Activated T-cell treated with anti-CD3 and anti-CD28 coated beads, Interleukin-2, amount 50 U/mL, for 24 hours (primary cell): ENCODE results near the gene BTBD9.
A peak's percentile ranks its signal among the peaks of the same experiment; 100 is the strongest.

ENCODE experiments used
- DNase-seq: peaks from one replicate; pipeline ENCODE4 v3.0.0-alpha.2; 2020
- H3K27ac Mint-ChIP-seq: 2 replicates; pipeline ENCODE4 v1.8.0; 2020; ENCODE audit warnings: mild to moderate bottlenecking, mixed read lengths
- H3K27me3 Mint-ChIP-seq: 2 replicates; pipeline ENCODE4 v1.8.0; 2020; ENCODE audit warnings: mixed read lengths
- H3K36me3 Mint-ChIP-seq: 2 replicates; pipeline ENCODE4 v1.8.0; 2020; ENCODE audit warnings: low read depth, mixed read lengths
- H3K4me1 Mint-ChIP-seq: 2 replicates; pipeline ENCODE4 v1.8.0; 2020; ENCODE audit warnings: low read depth, mixed read lengths
- H3K4me3 Mint-ChIP-seq: 2 replicates; pipeline ENCODE4 v1.8.0; 2020; ENCODE audit warnings: mild to moderate bottlenecking, moderate library complexity, mixed read lengths
- H3K9me3 Mint-ChIP-seq: 2 replicates; pipeline ENCODE4 v1.8.0; 2020; ENCODE audit warnings: mixed read lengths

The BTBD9 gene

DNA sequence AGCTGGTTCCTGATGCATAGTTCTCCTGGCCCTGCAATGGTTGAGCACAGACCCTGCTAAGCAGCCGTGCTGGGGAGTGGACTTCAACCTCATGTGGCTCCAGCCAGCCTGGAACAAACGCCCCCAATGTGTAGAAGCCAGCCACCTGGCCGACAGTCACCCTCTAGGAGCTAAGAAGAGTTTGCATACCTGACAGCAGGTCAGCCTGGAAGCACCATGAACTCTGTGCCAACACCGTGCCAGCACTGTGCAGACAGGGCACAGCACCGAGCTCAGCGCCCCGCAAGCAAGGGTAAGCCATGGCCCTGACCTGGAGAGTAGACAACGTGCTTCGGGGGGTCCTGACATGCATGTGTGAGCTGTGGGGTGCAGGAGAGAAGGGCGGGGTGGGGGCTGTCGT is 463.9 kb downstream of the BTBD9 start:
- H3K9me3 Mint-ChIP-seq = no peaks in the 10 kb centered on the region
- no peak overlapping the region for H3K27ac Mint-ChIP-seq
- no peak overlapping the region for H3K4me3 Mint-ChIP-seq
- H3K27me3 Mint-ChIP-seq = no peaks in the 10 kb centered on the region
- H3K4me1 Mint-ChIP-seq = peaks cover 6% of the 10 kb centered on the region
- DNase-seq = no peak
- H3K36me3 Mint-ChIP-seq = peaks cover 23% of the 10 kb centered on the region

DNA sequence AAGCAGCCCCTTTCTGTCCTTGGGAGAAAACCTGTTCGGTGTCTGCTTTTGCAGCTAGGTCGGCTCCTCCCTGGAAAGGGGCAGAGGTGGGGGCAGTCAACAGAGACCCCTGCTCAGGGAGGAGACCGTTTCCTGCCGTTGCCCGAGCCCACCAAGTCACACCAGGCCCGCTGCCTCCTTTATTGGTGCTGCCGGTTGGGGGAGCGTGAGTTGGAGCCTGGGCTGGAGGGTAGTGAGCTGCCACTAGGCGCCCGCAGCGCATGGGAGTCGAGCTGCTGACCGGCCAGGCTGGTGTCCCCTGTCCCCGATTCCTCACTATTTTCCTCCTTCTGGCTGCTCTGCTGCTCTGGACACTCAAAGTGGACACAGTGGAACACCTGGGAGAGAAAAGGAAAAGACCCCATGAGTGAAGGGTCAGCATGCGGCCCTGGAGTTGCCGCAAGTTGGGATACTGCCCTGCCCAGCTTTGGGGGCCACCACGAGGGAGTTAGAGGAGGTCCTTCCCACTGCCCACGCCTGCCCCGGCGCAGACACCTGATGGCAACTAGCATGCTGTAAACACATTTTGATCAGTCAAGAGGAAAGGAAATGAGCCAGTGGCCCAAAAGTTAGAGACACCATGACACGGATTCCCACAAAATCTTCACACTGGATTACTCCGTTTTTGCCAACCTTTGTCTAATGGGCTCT is 464.8 kb downstream of the BTBD9 start:
- no peak overlapping the region for H3K4me3 Mint-ChIP-seq

DNA sequence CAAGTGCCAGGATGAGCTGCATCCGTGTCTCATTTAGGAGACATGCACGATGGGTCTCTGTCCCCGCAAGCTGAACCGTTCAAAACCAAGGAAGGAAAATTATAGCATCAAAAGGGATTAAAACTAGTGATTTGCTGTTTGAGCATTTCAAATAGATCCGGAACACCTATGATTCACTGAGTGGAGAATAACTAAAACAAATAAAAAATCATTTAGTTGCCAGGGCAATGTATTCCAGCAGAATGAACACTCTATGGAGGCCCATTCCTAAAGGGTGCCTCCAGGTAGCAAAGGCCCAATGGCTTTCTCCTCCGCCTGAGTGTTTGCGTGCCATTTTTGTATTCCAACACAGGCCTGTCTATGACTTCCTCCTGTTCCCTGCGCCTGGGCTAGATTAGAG is 465.4 kb downstream of the BTBD9 start:
- Mint-ChIP-seq H3K4me3 (no peak overlapping the region), H3K36me3 (peaks cover 23% of the 10 kb centered on the region), H3K9me3 (no peaks in the 10 kb centered on the region), H3K4me1 (peaks cover 6% of the 10 kb centered on the region), H3K27me3 (no peaks in the 10 kb centered on the region), H3K27ac (no peak overlapping the region)
- DNase-seq = no peak

More for the DNA sequence above, 464.8 kb downstream of the BTBD9 start:
- Mint-ChIP-seq H3K9me3 (no peaks in the 10 kb centered on the region), H3K27ac (no peak overlapping the region), H3K36me3 (peaks cover 23% of the 10 kb centered on the region), H3K27me3 (no peaks in the 10 kb centered on the region), H3K4me1 (peaks cover 6% of the 10 kb centered on the region)
- DNase-seq = no peak

DNA sequence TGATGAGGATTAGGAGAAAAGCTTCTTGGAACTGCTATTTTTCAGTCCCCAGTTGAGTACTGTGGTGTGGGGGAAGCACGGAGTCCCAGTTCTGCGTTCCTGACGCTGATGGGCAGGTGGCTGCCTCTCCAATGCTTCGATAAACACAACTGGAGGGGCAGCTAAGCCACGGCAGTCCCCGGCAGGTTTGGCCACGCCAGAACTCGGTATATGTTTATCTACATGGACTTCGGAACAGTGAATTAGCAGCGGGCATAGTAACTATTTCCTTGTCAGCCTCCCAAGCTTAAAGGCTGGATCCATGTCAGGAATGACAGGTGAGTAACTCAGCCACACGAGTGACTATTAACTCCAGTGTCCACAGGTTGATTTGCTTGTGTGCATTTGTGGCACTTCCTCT is 465.8 kb downstream of the BTBD9 start:
- Mint-ChIP-seq H3K4me1 (peaks cover 6% of the 10 kb centered on the region), H3K4me3 (no peak overlapping the region), H3K27ac (no peak overlapping the region), H3K9me3 (no peaks in the 10 kb centered on the region), H3K36me3 (peaks cover 23% of the 10 kb centered on the region), H3K27me3 (no peaks in the 10 kb centered on the region)
- no peak for DNase-seq

DNA sequence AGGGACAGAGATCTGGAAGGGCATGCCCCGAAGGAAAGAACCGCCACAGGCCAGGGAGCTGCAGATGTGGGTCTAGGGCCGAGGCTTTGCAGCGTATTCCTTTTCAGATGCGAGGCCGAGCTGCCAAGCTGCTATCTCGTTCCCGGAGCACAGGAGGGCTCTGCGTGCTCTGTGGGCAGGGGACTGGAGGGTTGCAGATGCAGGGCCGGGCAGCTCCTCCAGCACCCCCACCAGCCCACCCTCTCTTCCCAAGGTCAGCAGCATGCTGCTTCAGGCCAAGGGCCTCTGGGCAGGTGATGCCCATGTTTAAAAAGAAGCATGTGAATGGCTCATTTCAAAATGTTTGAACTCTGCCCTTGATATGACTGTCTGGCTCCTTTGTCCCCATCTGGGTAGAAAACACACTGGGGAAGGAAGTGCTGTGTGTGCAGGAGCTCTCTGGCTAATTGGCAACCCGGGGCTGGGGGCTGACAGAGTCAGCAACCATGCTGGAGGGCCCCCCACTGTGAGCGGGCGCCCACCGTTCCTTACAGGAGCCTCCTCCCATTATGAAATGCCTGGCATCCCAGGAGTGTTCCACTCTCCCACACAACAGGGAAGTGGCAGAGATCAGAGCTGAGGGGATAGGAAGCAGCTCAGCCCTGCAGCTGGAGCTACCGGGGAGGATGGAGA is 466.9 kb downstream of the BTBD9 start:
- peak overlapping the region; percentile 33 for H3K27ac Mint-ChIP-seq
- no peaks in the 10 kb centered on the region for H3K27me3 Mint-ChIP-seq
- H3K4me1 Mint-ChIP-seq = peaks cover 6% of the 10 kb centered on the region
- H3K36me3 Mint-ChIP-seq = peaks cover 22% of the 10 kb centered on the region
- DNase-seq = no peak
- H3K9me3 Mint-ChIP-seq = no peaks in the 10 kb centered on the region
- H3K4me3 Mint-ChIP-seq = no peak overlapping the region

DNA sequence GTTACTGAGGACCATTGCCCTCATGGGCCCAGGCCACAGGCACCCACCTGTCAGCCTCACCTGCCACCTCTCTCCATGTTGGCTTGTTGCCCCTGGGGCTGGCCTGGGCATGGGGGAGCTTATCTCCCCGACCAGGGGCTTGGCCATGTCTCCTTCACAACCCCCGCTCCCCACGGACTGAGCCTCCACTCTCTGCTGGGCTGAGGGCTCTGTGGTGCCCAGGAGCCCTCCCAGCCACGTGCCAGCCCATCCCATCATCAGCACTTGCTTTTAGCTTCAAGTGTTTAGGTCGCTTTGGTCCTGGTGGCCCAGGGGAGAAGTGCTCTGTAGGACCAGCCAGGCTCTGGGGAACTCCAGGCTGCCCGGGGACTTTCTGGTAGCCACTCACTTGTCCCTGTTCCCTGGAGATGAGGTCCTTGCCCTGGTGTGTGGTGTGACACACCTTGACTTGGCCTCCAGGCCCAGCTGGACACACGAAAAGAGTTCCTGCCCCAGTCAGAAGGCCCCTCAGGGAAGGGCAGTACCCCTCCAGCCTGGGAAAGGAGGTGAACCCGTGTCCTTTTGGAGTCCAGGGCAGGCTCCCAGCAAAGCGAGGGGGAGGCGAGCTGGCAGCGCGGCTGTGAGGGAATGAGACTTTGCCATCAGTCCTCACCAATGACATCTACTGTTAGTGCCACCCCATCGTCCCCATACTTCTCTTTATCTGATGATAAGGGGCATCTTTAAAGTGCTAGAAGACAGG is 467.6 kb downstream of the BTBD9 start:
- Mint-ChIP-seq H3K36me3 (peaks cover 20% of the 10 kb centered on the region), H3K9me3 (no peaks in the 10 kb centered on the region), H3K4me3 (no peak overlapping the region), H3K27me3 (no peaks in the 10 kb centered on the region), H3K27ac (peak overlapping the region; percentile 72), H3K4me1 (peaks cover 6% of the 10 kb centered on the region)
- no peak for DNase-seq

DNA sequence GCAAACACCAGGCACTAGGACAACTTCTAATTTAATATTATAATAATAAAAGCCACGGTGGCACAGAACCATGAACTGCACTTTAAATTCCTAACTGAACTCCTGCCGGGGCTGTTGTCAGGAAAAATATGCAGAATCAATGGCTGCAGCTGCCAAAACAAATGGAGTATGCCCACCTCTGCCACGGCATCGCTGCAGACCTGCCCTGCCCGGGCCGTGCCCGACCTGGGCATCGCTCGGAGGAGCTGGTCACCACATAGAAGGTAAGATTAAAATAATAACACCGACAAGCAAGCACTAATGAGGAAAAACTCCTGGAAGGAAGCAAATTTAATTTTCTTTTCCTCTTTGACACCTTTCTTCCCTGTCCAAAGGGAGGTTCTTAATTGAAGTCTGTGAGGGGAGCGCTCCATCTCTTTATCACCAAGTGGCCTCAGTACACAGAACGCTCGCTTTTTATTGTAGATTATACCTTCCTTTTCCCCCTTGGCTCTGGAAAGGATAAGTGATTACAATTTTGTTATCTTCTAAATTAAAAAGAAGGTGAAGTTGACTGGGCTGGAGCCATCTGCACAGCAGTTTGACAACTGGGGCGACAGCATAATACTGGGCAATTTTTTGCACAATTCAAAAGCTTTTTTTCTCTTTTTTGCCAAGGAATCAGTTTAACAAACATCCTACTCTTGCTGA is 468.9 kb downstream of the BTBD9 start:
- peaks cover 6% of the 10 kb centered on the region for H3K4me1 Mint-ChIP-seq
- H3K27ac Mint-ChIP-seq = no peak overlapping the region
- peaks cover 20% of the 10 kb centered on the region for H3K36me3 Mint-ChIP-seq
- DNase-seq = no peak
- no peaks in the 10 kb centered on the region for H3K9me3 Mint-ChIP-seq
- no peaks in the 10 kb centered on the region for H3K27me3 Mint-ChIP-seq
- no peak overlapping the region for H3K4me3 Mint-ChIP-seq

DNA sequence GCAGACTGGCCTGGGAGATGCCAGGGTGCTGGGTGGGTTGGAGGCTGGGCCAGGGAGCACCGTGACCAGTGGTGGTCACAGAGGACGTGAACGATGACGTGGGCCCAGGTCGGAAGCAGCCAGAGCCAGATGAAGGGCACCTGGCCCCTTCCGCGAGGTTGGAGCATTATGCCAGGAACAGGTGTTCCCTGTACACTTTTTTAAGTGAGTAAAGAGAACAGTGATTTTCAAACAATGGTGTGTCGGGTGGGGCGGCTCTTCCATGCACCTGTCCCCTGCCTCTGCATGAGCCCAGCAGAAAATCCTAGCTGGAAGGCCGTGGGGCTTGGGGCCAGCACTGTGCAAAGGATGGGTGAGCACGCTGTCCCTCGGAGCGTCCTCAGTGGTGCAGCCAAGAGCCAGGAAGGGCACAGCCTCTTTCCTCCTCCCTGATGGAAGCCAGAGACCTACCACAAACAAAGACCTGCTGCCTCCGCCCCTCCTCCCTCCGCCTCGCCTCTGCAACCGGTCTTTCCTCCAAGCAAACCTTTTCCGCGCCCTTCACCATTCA is 469.7 kb downstream of the BTBD9 start:
- no peaks in the 10 kb centered on the region for H3K27me3 Mint-ChIP-seq
- no peak for DNase-seq
- peaks cover 6% of the 10 kb centered on the region for H3K4me1 Mint-ChIP-seq
- H3K36me3 Mint-ChIP-seq = peaks cover 14% of the 10 kb centered on the region
- H3K27ac Mint-ChIP-seq = peak overlapping the region; percentile 69
- no peak overlapping the region for H3K4me3 Mint-ChIP-seq
- no peaks in the 10 kb centered on the region for H3K9me3 Mint-ChIP-seq

DNA sequence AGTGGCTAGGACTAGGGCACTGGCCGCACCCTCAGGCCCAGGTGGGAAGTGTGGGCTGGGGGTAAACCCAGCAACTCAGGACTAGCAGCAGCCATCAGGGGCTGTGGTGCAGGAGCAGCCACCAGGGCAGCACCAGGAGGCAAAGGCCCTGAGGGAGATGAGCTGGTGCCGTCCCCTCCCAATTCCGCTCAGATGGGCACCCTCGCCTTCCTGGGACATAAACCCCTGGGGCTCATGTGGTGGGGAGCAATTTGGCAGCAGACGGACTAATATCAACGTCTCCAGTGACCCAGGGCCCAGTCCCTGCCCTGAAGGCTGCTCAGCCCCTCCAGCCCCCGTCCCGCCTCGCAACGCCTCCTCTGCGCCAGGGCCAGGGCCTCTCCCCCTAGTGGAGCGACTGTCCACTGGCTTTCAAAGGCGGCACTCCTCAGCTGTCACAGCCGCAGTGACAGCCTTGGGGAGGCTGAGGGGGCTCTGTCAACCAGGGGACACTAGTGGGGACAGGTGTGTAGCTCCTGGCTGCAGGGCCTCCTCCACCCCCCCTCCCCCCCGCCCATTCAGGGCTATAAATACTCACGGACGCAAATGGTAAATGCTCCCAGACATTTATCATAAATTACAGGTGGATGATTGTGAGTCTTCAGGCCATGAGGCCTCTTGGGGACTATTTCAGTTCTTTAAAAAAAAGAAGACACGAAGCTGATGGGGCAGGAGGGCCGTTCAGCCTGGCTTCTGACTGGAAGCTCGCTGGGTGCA is 470.3 kb downstream of the BTBD9 start:
- Mint-ChIP-seq H3K9me3 (no peaks in the 10 kb centered on the region), H3K27ac (peak overlapping the region; percentile 69), H3K4me1 (peaks cover 6% of the 10 kb centered on the region), H3K36me3 (peaks cover 11% of the 10 kb centered on the region), H3K4me3 (no peak overlapping the region), H3K27me3 (no peaks in the 10 kb centered on the region)
- no peak for DNase-seq

DNA sequence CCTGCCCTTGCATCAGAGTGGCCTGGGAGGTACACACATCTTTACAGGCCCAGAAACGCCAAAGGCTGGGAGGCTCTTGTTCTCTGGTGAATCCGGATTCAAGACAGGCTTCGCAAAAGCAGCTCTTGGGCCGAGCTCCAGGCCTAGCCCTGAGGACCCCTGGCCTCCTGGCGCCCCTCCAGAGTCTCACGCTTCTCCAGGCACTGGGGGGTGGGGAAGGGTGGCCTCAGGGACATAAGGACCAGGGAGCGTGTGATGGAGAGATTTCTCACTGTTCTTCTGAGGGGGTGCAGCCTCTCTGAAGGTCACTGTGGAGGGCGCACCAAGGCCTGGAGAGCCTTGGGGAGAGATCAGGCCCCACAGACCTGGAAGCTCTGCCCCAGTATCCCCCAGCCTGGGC is 471.0 kb downstream of the BTBD9 start:
- Mint-ChIP-seq H3K4me1 (peaks cover 6% of the 10 kb centered on the region), H3K27me3 (no peaks in the 10 kb centered on the region), H3K27ac (no peak overlapping the region), H3K36me3 (peaks cover 8% of the 10 kb centered on the region), H3K4me3 (no peak overlapping the region), H3K9me3 (no peaks in the 10 kb centered on the region)
- no peak for DNase-seq

DNA sequence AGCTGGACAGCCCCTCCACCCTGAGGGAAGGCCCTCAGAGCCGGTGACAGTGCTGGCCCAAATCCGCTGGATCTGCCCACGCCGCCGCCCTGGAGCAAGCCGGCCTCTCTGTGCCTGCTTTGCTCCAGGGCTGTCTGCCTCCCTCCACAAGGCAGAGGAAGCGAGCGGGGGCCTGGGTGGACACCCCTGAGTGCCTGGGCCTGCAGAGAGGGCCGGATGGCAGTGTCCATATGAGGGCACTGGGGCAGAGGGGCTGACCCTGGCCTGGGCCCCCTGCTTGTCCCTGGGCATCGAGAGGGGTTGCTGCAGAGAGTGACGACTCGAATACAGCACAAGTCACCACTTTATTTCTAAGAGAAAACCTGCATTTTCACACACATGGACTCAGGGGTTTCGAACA is 471.6 kb downstream of the BTBD9 start:
- Mint-ChIP-seq H3K9me3 (no peaks in the 10 kb centered on the region), H3K36me3 (peaks cover 2% of the 10 kb centered on the region), H3K4me3 (no peak overlapping the region), H3K4me1 (peaks cover under 1% of the 10 kb centered on the region), H3K27ac (peak overlapping the region; percentile 14), H3K27me3 (no peaks in the 10 kb centered on the region)
- DNase-seq = no peak

DNA sequence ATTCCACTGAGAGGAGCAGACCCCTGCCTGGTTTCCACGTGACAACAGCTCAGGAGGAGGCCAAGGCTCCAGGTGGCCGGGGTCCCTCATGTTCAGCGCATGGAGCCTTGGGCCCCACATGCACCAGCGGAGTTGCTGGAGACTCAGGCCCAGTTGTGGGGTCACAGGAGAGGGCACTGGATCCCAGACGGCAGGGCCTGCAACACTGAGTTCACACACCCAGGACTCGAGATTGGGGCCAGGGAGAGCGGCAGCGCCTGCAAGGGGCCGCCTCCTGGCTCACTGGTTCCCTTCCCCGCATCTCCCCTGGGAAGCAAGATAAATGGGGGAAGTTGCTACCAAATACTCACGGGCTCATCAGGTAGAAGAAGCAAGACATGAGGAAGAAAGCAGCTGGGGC is 472.1 kb downstream of the BTBD9 start:
- Mint-ChIP-seq H3K9me3 (no peaks in the 10 kb centered on the region), H3K27me3 (no peaks in the 10 kb centered on the region), H3K4me3 (no peak overlapping the region), H3K27ac (peak overlapping the region; percentile 65), H3K36me3 (no peaks in the 10 kb centered on the region), H3K4me1 (no peaks in the 10 kb centered on the region)
- no peak for DNase-seq

DNA sequence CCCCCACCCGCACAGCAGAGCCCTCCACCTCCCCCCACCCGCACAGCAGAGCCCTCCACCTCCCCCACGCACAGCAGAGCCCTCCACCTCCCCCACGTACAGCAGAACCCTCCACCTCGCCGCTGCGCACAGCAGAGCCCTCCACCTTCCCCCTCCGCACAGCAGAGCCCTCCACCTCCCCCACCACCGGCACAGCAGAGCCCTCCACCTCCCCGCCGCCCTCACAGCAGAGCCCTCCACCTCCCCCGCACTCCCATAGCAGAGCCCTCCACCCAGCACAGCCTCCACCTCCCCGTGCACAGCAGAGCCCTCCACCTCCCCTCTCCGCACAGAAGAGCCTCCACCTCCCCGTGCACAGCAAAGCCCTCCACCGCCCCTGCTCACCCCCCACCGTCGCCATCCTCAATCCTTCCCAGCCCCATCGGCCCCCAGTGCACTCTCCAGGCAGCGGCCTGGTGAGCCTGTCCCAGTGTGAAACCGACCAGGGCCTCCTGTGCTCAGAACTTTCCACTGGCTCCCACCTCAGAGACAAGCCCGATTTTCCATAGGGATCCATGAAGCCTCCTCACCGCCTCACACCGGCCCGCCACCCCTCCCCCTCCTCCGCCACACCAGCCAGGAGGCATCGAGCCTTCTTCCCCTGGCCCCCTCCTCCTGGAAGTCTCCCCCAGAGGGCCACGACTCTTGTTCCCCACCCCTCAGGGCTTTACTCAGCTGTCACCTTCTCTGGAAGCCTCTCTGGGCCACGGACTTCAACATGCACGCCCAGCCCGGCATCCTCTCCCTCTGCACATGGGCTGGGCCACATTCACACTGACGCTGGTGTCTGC is 473.1 kb downstream of the BTBD9 start:
- Mint-ChIP-seq H3K9me3 (no peaks in the 10 kb centered on the region), H3K27me3 (no peaks in the 10 kb centered on the region), H3K4me3 (no peak overlapping the region), H3K27ac (no peak overlapping the region), H3K36me3 (peaks cover under 1% of the 10 kb centered on the region), H3K4me1 (no peaks in the 10 kb centered on the region)
- DNase-seq = no peak
